Activated B cell treated with CpG ODN at 0.5 μM for 24 hours (primary cell): ENCODE measurements around the gene BCAT1. TPM values are rescaled to one million over a fixed set of nuclear protein-coding genes. Genes with fewer than 3 reads are reported as not detected.

Experiments used
- ATAC-seq: fragments of 200-7000 bp; cut with Tn5 transposase; one replicate; pipeline ENCODE4 v1.10.0; 2021; ENCODE audit warnings: low read depth, mild to moderate bottlenecking, moderate library complexity
- CTCF ChIA-PET: fragments of 350-600 bp; sonication (Branson Sonifier 250); formaldehyde crosslinking; loops from one replicate; lab custom pipeline; 2021; ENCODE audit warnings: antibody characterized with exemption; lab: Charles Lee
- POLR2A ChIA-PET: fragments of 350-600 bp; sonication (Branson Sonifier 250); formaldehyde crosslinking; loops from one replicate; lab custom pipeline; 2021; ENCODE audit warnings: antibody characterized with exemption; lab: Charles Lee
- DNase-seq: peaks from one replicate; pipeline ENCODE4 v3.0.0; 2022
- H3K27ac Mint-ChIP-seq: one replicate; pipeline ENCODE4 v1.8.0; 2020; ENCODE audit warnings: mixed read lengths
- H3K27me3 Mint-ChIP-seq: one replicate; pipeline ENCODE4 v1.8.0; 2021; ENCODE audit warnings: mixed read lengths
- H3K36me3 Mint-ChIP-seq: one replicate; pipeline ENCODE4 v1.8.0; 2021; ENCODE audit warnings: low read depth, mixed read lengths
- H3K4me1 Mint-ChIP-seq: one replicate; pipeline ENCODE4 v1.8.0; 2021; ENCODE audit warnings: mixed read lengths
- H3K4me3 Mint-ChIP-seq: one replicate; pipeline ENCODE4 v1.8.0; 2020; ENCODE audit warnings: mild to moderate bottlenecking, mixed read lengths
- H3K9me3 Mint-ChIP-seq: one replicate; pipeline ENCODE4 v1.8.0; 2020; ENCODE audit warnings: mixed read lengths
- intact Hi-C: fragments of 100-400 bp; cut with micrococcal nuclease; formaldehyde crosslinking; loops from one replicate; pipeline ENCODE4 v1.15.1; 2024
- total RNA-seq: library from RNA; stranded (reverse); gene quantifications from 2 replicates; pipeline ENCODE4 v1.2.3, GENCODE V29; 2022
- TF ChIP-seq, protein P1 (sequence below): fragments of 200-600 bp; IDR thresholded peaks from one replicate; pipeline ENCODE4 v1.8.0; 2022; ENCODE audit warnings: antibody characterized with exemption, mild to moderate bottlenecking

The BCAT1 gene
- total RNA-seq, 1 donor from 2014 or later = 69.6 TPM

- DNase-seq (no peak), ATAC-seq (no peak)
- Mint-ChIP-seq H3K36me3 (no peaks in the 10 kb centered on the region), H3K27ac (no peak overlapping the region), H3K9me3 (no peaks in the 10 kb centered on the region), H3K4me3 (no peak overlapping the region), H3K27me3 (no peaks in the 10 kb centered on the region), H3K4me1 (no peaks in the 10 kb centered on the region)
- TF ChIP-seq, protein P1, sequence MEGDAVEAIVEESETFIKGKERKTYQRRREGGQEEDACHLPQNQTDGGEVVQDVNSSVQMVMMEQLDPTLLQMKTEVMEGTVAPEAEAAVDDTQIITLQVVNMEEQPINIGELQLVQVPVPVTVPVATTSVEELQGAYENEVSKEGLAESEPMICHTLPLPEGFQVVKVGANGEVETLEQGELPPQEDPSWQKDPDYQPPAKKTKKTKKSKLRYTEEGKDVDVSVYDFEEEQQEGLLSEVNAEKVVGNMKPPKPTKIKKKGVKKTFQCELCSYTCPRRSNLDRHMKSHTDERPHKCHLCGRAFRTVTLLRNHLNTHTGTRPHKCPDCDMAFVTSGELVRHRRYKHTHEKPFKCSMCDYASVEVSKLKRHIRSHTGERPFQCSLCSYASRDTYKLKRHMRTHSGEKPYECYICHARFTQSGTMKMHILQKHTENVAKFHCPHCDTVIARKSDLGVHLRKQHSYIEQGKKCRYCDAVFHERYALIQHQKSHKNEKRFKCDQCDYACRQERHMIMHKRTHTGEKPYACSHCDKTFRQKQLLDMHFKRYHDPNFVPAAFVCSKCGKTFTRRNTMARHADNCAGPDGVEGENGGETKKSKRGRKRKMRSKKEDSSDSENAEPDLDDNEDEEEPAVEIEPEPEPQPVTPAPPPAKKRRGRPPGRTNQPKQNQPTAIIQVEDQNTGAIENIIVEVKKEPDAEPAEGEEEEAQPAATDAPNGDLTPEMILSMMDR = no peak
- POLR2A ChIA-PET = no interaction called here
- CTCF ChIA-PET = no interaction called here
- intact Hi-C loops = no loop called here
These were observed 64.0 kb downstream of the BCAT1 start for GRCh38 chr12:24884911-24885310.

DNA sequence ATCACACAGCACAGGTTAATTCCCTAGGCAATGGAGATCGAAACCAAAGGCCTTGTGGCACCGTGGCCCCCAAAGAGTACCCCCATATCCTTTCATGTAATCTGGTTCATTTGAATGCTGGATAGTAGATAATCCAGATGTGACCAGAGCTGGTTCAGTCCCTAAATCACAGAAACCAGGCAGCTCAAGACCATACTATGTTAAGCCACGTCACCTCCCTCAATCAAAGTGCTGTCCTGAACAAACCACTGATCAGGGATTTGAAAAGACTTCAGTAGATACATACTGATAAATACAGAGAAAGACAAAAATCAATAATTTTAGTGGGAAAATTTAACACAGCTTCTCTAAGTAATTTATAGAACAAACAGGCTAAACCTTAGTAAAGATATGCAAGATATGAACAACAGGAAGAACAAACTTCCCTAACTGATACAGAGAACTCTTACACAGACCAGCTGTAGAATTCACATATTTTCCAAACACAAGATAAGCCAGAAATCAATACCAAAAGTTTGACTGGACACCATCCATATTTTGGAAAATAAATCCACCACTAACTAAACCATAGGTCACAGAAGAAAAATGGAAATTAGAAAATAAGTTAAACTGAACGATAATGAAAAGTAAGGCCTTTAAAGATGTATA is 67.1 kb downstream of the BCAT1 start:
- Mint-ChIP-seq H3K27me3 (no peaks in the 10 kb centered on the region), H3K9me3 (no peaks in the 10 kb centered on the region), H3K4me1 (no peaks in the 10 kb centered on the region), H3K4me3 (no peak overlapping the region), H3K36me3 (no peaks in the 10 kb centered on the region), H3K27ac (no peak overlapping the region)
- ATAC-seq (no peak), DNase-seq (no peak)
- ChIA-PET POLR2A (no interaction called here), CTCF (no interaction called here)
- intact Hi-C loops = no loop called here
- TF ChIP-seq, protein P1 = no peak

GRCh38 chr12:24881227-24881626 is 67.7 kb downstream of the BCAT1 start:
- no peak for ATAC-seq
- Mint-ChIP-seq H3K27me3 (no peaks in the 10 kb centered on the region), H3K4me1 (no peaks in the 10 kb centered on the region), H3K4me3 (no peak overlapping the region), H3K36me3 (no peaks in the 10 kb centered on the region), H3K27ac (no peak overlapping the region), H3K9me3 (no peaks in the 10 kb centered on the region)
- ChIA-PET POLR2A (no interaction called here), CTCF (no interaction called here)
- TF ChIP-seq, protein P1 = no peak
- no peak for DNase-seq
- intact Hi-C loops = no loop called here

DNA sequence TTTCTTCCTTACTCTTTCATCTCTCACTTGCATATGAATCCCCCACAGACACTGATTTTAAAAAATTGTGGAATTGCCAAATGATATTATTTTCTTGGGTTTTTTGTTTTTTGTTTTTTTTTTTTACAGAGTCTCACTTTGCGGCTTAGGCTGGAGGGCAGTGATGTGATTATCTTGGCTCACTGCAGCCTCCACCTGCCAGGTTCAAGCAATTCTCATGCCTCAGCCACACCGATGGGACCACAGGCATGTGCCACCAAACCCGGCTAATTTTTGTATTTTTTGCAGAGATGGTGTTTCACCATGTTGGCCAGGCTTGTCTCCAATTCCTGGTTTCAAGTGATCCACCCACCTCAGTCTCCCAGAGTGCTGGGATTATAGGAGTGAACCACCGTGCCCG is 68.2 kb downstream of the BCAT1 start:
- no peak overlapping the region for H3K4me3 Mint-ChIP-seq
- POLR2A ChIA-PET = no interaction called here
- no peaks in the 10 kb centered on the region for H3K9me3 Mint-ChIP-seq
- no peak for ATAC-seq
- H3K27ac Mint-ChIP-seq = no peak overlapping the region
- H3K36me3 Mint-ChIP-seq = no peaks in the 10 kb centered on the region
- no peak for DNase-seq
- no peaks in the 10 kb centered on the region for H3K27me3 Mint-ChIP-seq
- intact Hi-C loops = no loop called here
- no peaks in the 10 kb centered on the region for H3K4me1 Mint-ChIP-seq
- TF ChIP-seq, protein P1 = no peak
- CTCF ChIA-PET = no interaction called here

DNA sequence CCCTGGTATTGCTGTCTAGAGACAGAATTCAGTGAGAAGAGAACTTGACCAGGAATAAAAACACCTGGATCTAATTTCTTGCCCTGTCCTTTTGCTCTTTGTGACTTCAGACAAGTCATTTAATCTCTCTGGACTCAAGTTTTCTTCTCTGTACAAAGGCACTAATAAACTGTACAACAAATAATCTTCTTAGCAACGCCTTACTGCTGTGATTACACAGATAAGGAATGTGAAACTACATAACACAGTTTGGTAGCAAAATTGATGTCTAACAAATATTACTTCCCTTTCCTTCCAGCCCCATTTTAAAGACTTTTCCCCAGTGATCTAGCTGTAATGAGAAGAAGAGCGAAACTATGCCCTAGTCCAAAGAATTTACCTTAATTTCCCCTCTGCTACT is 69.3 kb downstream of the BCAT1 start:
- no peaks in the 10 kb centered on the region for H3K27me3 Mint-ChIP-seq
- H3K4me1 Mint-ChIP-seq = no peaks in the 10 kb centered on the region
- H3K36me3 Mint-ChIP-seq = no peaks in the 10 kb centered on the region
- DNase-seq (no peak), ATAC-seq (no peak)
- H3K4me3 Mint-ChIP-seq = no peak overlapping the region
- ChIA-PET CTCF (no interaction called here), POLR2A (no interaction called here)
- no peak overlapping the region for H3K27ac Mint-ChIP-seq
- TF ChIP-seq, protein P1 = no peak
- intact Hi-C loops = no loop called here
- H3K9me3 Mint-ChIP-seq = no peaks in the 10 kb centered on the region
